Astrocyte (in vitro differentiated cells and primary cell): ENCODE data around the gene TAF4. TPM values are rescaled to one million over a fixed set of nuclear protein-coding genes. Genes with fewer than 3 reads are reported as not detected.

Experiments
- DNase-seq: peaks from one replicate; pipeline ENCODE4 v3.0.0-alpha.2; 2010; ENCODE audit warnings: low read depth
- FAIRE-seq: peaks from 2 replicates; lab custom pipeline; 2011; peaks lifted over from hg19 to GRCh38; lab: Jason Lieb, UNC
- H2AFZ ChIP-seq: 2 replicates; pipeline ENCODE4 v1.6.0; 2012; ENCODE audit warnings: low read depth, low read length, inconsistent platforms
- H3K27ac ChIP-seq: 2 replicates; pipeline ENCODE4 v1.5.1; 2011; ENCODE audit warnings: low read depth, low read length, inconsistent platforms
- H3K27me3 ChIP-seq: 2 replicates; pipeline ENCODE4 v1.6.0; 2011; ENCODE audit warnings: low read length, inconsistent platforms; ENCODE audit not compliant: insufficient read depth
- H3K36me3 ChIP-seq: 2 replicates; pipeline ENCODE4 v1.5.1; 2011; ENCODE audit warnings: low read length, inconsistent platforms; ENCODE audit not compliant: insufficient read depth
- H3K4me1 ChIP-seq: 2 replicates; pipeline ENCODE4 v1.5.1; 2011; ENCODE audit warnings: low read length, inconsistent platforms; ENCODE audit not compliant: insufficient read depth
- H3K4me2 ChIP-seq: 2 replicates; pipeline ENCODE4 v1.6.0; 2012; ENCODE audit warnings: low read length, inconsistent platforms
- H3K4me3 ChIP-seq: 2 replicates; pipeline ENCODE4 v1.5.1; 2011; ENCODE audit warnings: low read depth, mild to moderate bottlenecking, low read length, inconsistent platforms; ENCODE audit not compliant: insufficient read depth
- H3K79me2 ChIP-seq: 2 replicates; pipeline ENCODE4 v1.6.0; 2012; ENCODE audit warnings: mild to moderate bottlenecking, low read length, inconsistent platforms; ENCODE audit not compliant: insufficient read depth
- H3K9ac ChIP-seq: 2 replicates; pipeline ENCODE4 v1.6.0; 2012; ENCODE audit warnings: mild to moderate bottlenecking, low read length, inconsistent platforms
- H3K9me3 ChIP-seq: 2 replicates; pipeline ENCODE4 v1.5.1; 2012; ENCODE audit warnings: low read depth, mild to moderate bottlenecking, low read length, inconsistent platforms; ENCODE audit not compliant: insufficient read depth
- H4K20me1 ChIP-seq: 2 replicates; pipeline ENCODE4 v1.6.0; 2012; ENCODE audit warnings: low read length, inconsistent platforms; ENCODE audit not compliant: insufficient read depth
- H3K27ac Mint-ChIP-seq: one replicate; pipeline ENCODE4 v1.8.0; 2021; ENCODE audit warnings: mild to moderate bottlenecking, mixed read lengths; ENCODE audit not compliant: unreplicated experiment
- H3K27me3 Mint-ChIP-seq: one replicate; pipeline ENCODE4 v1.8.0; 2021; ENCODE audit warnings: low read depth, mixed read lengths; ENCODE audit not compliant: unreplicated experiment
- H3K36me3 Mint-ChIP-seq: one replicate; pipeline ENCODE4 v1.8.0; 2021; ENCODE audit warnings: low read depth, mixed read lengths; ENCODE audit not compliant: unreplicated experiment
- H3K4me1 Mint-ChIP-seq: one replicate; pipeline ENCODE4 v1.8.0; 2021; ENCODE audit warnings: low read depth, mixed read lengths; ENCODE audit not compliant: unreplicated experiment
- H3K4me3 Mint-ChIP-seq: one replicate; pipeline ENCODE4 v1.8.0; 2021; ENCODE audit warnings: mild to moderate bottlenecking, moderate library complexity, mixed read lengths; ENCODE audit not compliant: unreplicated experiment
- H3K9me3 Mint-ChIP-seq: one replicate; pipeline ENCODE4 v1.8.0; 2021; ENCODE audit warnings: mild to moderate bottlenecking, mixed read lengths; ENCODE audit not compliant: unreplicated experiment
- CTCF ChIP-seq: IDR thresholded peaks from 2 replicates; pipeline ENCODE4 v1.5.1; 2011; ENCODE audit warnings: low read depth, mild to moderate bottlenecking, inconsistent platforms, low read length, moderate library complexity; ENCODE audit not compliant: insufficient read depth
- EZH2 ChIP-seq: IDR thresholded peaks from 2 replicates; pipeline ENCODE4 v1.6.1; 2012; ENCODE audit warnings: mild to moderate bottlenecking, low read length, inconsistent platforms; ENCODE audit not compliant: insufficient read depth
- total RNA-seq: library from RNA; stranded (reverse); gene quantifications from 2 replicates; pipeline ENCODE4 v1.2.1, GENCODE V29; 2021

TAF4 gene
- total RNA-seq, 1 donor from 2014 or later, result 11.8 TPM

GRCh38 chr20:62080249-62080990 is 14.7 kb upstream of the TAF4 start:
- H3K4me2 ChIP-seq, result no peak overlapping the region
- no peak overlapping the region for H3K9ac ChIP-seq
- H3K27ac ChIP-seq, result no peak overlapping the region
- no peak for FAIRE-seq
- no peaks in the 10 kb centered on the region for H4K20me1 ChIP-seq
- no peak for DNase-seq
- Mint-ChIP-seq H3K4me1 (no peaks in the 10 kb centered on the region), H3K27ac (no peak overlapping the region), H3K36me3 (peaks cover 2% of the 10 kb centered on the region), H3K9me3 (peaks cover 32% of the 10 kb centered on the region), H3K4me3 (no peak overlapping the region), H3K27me3 (peaks cover 28% of the 10 kb centered on the region)
- no peak overlapping the region for H2AFZ ChIP-seq
- H3K27me3 ChIP-seq, result peaks cover 2% of the 10 kb centered on the region
- no peaks in the 10 kb centered on the region for H3K4me1 ChIP-seq
- no peak overlapping the region for H3K4me3 ChIP-seq
- no peaks in the 10 kb centered on the region for H3K36me3 ChIP-seq
- no peaks in the 10 kb centered on the region for H3K9me3 ChIP-seq
- no peaks in the 10 kb centered on the region for H3K79me2 ChIP-seq
- TF ChIP-seq CTCF (no peak), EZH2 (no peak)

- no peak overlapping the region for H3K27ac ChIP-seq
- H2AFZ ChIP-seq, result no peak overlapping the region
- H3K4me1 Mint-ChIP-seq, result no peaks in the 10 kb centered on the region
- no peaks in the 10 kb centered on the region for H3K36me3 ChIP-seq
- no peak overlapping the region for H3K4me3 Mint-ChIP-seq
- H3K4me2 ChIP-seq, result no peak overlapping the region
- FAIRE-seq (no peak), DNase-seq (no peak)
- H3K4me3 ChIP-seq, result no peak overlapping the region
- H3K9me3 ChIP-seq, result no peaks in the 10 kb centered on the region
- H3K9ac ChIP-seq, result no peak overlapping the region
- H3K79me2 ChIP-seq, result no peaks in the 10 kb centered on the region
- H3K4me1 ChIP-seq, result no peaks in the 10 kb centered on the region
- TF ChIP-seq CTCF, result no peak
- no peak for TF ChIP-seq EZH2
- H3K9me3 Mint-ChIP-seq, result peaks cover 38% of the 10 kb centered on the region
- H3K36me3 Mint-ChIP-seq, result peaks cover 2% of the 10 kb centered on the region
- H3K27me3 ChIP-seq, result peaks cover 2% of the 10 kb centered on the region
- no peaks in the 10 kb centered on the region for H4K20me1 ChIP-seq
- H3K27me3 Mint-ChIP-seq, result peaks cover 26% of the 10 kb centered on the region
- no peak overlapping the region for H3K27ac Mint-ChIP-seq
These were observed 13.5 kb upstream of the TAF4 start for GRCh38 chr20:62079166-62079565.

- H3K27me3 Mint-ChIP-seq, result peaks cover 3% of the 10 kb centered on the region
- no peaks in the 10 kb centered on the region for H3K4me1 Mint-ChIP-seq
- FAIRE-seq, result no peak
These were observed 7.6 kb upstream of the TAF4 start for GRCh38 chr20:62073323-62073722.

More at GRCh38 chr20:62073323-62073722, 7.6 kb upstream of the TAF4 start:
- Histone ChIP-seq H3K27ac (no peak overlapping the region), H3K27me3 (no peaks in the 10 kb centered on the region), H4K20me1 (no peaks in the 10 kb centered on the region), H3K9me3 (peaks cover 9% of the 10 kb centered on the region), H3K4me3 (no peak overlapping the region), H3K36me3 (no peaks in the 10 kb centered on the region), H3K4me2 (no peak overlapping the region), H3K9ac (no peak overlapping the region), H3K79me2 (no peaks in the 10 kb centered on the region), H2AFZ (no peak overlapping the region), H3K4me1 (no peaks in the 10 kb centered on the region)
- Mint-ChIP-seq H3K9me3 (peaks cover 37% of the 10 kb centered on the region), H3K27ac (no peak overlapping the region), H3K4me3 (no peak overlapping the region), H3K36me3 (no peaks in the 10 kb centered on the region)
- no peak for DNase-seq
- TF ChIP-seq CTCF, result no peak
- TF ChIP-seq EZH2, result no peak
